Activated CD4-positive, alpha-beta T cell treated with anti-CD3 and anti-CD28 coated beads, Interleukin-2, amount 50 U/mL, for 4 hours (primary cell): ENCODE measurements around the gene HS6ST3.
"Not testable (repeated sequence)": the region's sequence is repeated elsewhere in the genome, so short reads cannot be mapped to it uniquely, and the experiment has no call there.

Experiments
- DNase-seq, 2 experiments: peaks; one replicate each; pipeline ENCODE4 v3.0.0-alpha.2; 2020

Gene HS6ST3

DNA sequence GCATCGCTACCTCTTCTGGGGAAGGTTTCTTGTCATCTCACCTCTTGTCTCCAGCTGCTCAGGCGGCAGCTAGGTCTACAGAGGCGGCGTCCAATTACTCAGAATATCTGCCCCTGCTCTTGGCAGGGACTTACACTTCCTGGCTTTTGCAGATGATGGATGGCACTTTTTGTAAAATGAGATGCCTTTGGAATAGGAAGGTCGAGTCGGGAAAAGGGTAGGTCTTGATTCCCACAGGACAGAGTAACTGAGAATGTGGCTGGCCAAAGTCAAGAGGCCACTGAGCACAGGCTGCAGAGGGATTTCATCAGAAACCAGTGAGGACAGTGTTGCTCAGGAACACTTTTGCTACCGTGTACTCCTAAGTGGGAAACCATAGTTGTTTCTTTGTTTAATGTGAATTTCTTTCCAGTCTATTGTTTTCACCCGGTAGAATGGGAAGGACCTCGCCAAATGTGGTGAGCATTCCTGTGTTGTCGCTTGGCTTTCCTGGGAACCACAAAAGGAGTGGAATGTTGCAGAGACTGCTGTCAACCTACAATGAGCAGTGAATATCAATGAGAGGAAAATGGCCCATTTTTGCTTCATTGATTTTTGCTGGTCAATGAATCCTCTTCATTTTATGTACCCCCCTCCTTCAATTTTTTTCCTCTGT, 383.7 kb downstream of the HS6ST3 start:
- DNase-seq: no peak

DNA sequence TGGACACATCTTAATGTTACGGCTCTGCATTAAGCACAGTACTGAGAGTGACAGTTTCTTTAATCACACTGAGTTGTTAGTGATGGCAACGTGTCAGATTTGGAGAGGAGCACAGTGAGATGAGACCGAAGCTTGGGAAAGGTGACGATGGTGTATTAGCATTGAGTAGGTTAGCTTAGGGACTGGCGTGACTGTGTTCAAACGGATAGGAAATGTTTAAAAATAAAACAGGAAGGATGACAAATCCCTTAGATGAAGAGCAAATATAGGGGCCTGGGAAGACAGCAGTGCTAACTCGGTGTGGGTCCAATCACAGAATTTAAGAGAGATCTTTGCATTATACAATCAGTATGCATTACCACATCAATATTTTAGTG, 384.3 kb downstream of the HS6ST3 start:
- no peak for DNase-seq

DNA sequence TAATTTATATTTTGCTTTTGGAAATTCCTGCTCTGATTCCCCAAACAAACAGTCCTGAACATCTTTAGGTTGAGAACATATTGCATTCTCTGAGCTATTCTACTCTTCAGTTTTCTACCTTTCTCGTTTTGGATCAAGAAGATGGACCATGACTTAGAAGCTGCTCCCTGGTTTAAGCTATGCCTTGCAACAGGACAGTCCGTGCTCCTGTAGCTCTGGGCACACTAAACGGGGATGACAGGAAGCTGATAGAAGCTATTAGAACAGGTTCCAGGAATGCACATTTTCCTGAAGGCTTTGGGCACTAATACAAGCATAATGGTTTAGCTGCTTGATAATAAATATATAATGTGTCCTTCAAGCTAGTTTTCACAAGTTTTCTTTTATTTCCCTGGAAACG, 385.2 kb downstream of the HS6ST3 start:
- no peak for DNase-seq

DNA sequence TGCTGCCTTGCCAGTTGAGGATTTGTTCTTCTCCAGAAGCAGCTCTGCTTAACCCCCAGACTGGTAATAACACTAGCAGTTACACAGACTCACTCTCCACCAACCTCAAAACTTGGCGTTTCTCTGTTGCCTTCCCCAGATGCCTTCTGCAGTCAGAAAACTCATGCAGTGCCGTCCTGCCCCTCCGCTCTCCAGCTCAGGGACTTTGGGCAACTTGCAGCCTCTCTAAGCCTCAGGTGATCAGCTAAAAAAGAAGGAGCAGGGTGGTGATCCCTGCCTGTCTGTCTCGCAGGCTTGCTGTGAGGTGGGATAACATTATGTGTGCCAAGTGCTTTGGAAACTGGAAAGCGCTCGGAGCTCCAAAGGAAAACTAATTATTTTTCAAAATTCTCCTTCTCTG, 391.6 kb downstream of the HS6ST3 start:
- DNase-seq: no peak

DNA sequence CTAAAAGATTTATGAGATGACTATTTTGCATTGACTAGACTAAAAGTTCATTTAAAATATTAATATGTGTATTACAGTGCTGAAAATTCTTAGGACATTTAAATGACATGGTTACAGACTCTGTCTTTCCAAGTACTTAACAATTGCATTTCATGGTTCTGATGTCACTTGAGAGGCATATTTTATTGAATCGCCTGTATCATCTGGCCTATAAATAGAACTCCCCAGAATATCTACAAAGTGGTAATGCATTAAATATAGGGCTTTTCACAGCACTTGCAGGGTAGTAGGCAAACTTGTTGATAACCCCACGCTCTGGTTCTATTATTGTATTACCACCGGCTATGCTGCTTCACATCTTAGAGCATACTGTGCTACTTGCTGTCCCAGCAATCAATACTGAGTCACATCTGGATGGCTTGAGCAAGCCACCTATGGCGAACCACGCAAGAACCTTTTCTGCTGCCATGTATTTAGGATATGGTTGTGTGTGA, 400.6 kb downstream of the HS6ST3 start:
- DNase-seq: no peak

DNA sequence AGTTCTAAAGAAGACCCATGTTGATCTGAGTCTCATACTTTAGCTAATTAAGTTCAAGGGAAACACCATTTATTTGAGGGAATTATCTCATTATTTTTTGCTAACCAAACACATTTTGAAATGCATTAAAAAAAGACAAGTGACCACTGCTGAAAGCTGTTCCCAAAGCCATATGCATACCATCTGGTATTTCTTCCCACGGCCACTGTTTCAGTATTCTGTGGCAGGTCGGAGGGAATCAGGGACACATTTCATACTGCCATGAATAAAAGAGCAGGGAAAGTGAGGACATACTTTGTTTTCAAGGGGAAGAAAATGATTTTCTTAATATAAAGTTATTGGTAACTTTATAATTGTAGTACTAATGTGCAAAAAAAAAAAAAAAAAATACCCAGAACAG, 401.2 kb downstream of the HS6ST3 start:
- no peak for DNase-seq

DNA sequence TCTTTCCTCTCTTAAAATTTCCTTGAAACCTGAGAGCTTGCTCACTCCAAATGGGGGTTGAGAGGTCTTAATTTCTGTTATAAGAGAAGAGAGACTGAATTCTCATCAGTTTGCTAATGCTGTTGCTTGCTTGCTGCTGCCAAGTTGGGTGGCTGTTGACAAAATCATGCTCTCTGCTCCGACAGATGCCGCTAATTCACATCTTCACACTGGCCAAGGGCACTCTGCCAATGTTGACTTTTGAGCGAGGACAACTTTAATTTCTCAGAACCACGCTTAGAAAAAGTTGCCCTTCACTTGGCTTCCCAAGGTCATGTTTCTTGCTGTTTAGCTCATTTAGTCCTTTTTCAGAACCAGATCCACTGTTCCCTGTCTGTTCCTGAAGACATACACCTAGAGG, 402.9 kb downstream of the HS6ST3 start:
- no peak for DNase-seq

DNA sequence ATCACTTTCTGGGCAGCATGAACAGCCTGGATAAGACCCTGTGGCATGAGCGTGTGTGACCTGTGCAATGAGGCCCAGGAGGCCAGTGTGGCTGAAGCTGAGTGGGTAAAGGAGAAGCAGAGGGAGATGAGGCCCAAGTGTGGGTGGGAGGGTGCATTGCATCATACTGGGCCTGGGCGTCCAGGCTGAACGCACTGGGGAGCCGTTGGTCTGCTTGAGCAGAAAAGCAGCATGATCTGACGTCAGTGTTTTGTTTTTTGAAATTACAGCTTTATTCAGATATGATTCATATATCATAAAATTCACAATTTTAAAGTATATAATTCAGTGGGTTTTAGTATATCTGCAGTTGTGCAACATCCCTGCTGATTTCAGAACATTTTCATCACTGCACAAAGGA, 409.7 kb downstream of the HS6ST3 start:
- no peak for DNase-seq

DNA sequence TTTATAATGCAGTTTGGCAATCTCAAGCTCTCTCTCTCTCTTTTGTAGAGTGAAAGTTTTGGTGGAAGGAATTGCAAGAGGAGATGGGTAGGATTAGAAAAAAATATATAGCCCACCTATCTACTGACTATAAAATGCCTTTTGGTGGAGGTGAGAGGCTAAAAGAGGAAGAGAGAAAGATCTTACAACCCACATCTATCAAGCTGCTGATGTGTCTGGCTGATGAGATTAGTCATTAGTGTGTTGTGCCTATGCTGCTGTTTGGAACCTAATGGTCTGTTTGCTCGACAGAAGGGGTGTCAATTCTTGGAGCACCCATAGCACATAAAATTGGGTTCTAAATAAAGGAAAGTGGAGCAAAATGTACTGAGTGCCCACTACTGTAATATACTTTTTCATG, 411.0 kb downstream of the HS6ST3 start:
- no peak for DNase-seq

DNA sequence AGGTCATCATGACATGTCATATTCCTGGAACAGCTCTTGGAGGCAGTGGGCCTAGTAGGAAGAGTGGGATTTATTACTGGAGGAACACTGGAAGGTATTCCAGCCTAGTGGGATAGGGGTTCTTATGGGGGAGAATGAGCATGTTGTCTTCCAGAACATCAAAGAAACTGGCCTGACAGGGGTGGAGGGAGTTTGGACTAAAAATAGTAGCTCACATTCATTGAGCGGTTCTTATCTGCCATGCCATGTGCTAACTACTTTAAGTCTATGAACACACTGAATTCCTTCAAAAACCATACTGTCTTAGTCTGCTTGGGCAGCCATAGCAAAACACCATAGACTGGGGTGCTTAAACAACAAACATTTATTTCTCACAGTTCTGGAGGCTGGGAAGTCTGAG, 413.6 kb downstream of the HS6ST3 start:
- no peak for DNase-seq

DNA sequence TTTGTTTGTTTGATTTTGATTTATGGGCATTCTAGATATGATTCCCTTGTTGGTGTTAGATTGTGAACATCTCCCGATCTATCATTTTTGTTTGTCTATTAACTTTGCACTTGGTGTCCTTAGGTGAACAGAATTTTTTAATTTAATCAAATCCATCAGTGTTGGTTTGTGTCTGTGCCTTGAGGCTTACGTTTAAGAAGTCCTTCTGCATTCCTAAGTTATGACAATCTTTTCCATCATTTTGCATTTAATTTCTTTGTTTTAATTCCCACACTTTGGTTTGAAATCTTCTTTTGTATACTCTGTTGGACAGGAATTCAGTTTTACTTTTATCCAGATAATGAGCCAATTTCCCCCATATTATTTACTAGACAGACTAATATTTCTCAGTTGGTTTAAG, 421.7 kb downstream of the HS6ST3 start:
- DNase-seq: no peak

DNA sequence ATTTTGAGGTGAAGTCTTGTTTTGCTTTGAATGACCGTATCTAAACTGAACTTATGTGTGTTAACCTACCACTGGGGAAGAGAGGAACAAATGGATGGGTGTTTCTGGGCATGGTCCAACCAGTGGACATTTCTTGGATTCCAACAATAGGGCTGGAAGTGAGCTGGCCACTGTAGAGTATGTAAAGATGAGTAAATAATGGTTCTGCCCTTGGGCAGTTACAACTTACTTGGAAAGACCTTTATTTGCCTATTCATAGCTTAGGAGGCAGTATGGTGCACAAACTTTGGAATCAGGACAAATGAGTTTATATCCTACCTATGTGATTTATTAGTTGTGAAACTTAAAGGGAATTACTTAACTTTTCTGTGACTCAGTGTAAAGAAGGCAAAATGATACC, 429.5 kb downstream of the HS6ST3 start:
- no peak for DNase-seq

DNA sequence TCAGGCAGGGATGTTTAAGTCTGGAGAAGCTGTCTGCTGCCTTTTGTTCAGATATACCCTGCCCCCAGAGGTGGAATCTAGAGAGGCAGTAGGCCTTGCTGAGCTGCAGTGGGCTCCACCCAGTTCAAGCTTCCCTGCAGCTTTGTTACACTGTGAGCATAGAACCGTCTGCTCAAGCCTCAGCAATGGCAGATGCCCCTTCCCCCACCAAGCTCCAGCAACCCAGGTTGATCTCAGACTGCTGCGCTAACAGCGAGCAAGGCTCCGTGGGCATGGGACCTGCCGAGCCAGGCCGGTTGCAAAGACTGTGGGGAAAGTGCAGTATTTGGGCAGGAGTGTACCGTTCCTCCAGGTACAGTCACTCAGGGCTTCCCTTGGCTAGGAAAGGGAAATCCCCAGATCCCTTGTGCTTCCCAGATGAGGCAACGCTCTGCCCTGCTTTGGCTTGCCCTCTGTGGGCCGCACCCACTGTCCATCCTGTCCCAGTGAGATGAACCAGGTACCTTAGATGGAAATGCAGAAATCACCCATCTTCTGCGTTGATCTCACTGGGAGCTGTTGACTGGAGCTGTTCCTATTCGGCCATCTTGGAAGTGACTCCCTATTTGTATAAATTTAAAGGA, 434.6 kb downstream of the HS6ST3 start:
- DNase-seq: not testable (repeated sequence)

DNA sequence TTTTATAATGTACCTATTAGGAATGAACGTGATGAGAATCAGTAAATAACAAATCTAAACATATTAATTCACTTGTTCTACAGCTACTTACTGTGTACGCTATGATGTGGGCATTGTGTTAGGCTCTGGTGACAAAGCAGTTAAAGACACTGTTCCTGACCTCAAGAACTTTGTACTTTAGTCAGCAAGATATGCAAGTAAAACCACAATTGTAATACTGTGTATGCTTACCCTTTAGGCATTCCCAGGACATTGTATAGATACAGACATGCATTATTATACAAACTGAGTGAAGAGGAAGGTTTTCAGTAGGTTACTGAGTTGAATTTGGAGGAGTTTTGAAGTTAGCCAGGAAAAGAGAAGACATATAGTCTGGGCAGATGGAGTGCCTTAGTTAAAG, 435.8 kb downstream of the HS6ST3 start:
- DNase-seq: no peak

DNA sequence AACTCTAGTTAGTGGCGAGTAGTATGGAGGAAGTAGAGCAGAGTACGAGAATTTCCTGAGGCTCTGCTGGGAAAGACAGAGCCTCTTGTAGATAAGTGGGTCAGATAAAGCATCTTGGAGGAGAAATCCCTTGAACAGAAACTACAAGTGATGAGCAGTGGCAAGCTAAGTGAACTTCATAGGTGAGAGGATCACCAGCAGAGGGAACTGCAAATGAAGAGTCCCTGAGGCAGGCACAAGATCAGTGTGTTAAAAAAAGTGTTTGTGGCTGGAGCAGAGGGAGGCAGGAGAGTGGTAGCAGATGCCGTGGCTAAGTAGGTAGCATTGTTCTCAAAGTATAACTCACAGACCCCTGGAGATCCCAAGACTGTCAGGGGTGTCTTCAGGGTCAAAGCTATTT, 437.6 kb downstream of the HS6ST3 start:
- DNase-seq: no peak

DNA sequence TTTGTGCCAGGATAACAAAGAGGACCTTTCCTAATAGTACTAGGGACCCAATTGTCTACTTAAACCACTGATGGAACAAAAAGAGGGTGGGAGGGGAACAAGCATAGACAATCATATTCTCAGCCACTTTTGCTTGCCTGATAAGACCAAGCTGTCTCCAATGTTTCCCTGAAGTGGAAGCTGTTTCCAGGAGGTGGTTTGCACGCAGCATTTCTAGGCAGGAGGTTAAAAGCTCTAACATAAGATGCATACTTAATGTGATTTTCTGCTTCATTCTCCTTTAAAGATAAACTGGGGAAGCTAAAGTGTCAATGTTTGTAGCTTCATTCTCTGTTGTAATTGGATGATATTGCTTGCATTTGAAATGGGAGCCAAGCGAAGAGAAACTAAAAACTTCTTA, 442.9 kb downstream of the HS6ST3 start:
- no peak for DNase-seq

DNA sequence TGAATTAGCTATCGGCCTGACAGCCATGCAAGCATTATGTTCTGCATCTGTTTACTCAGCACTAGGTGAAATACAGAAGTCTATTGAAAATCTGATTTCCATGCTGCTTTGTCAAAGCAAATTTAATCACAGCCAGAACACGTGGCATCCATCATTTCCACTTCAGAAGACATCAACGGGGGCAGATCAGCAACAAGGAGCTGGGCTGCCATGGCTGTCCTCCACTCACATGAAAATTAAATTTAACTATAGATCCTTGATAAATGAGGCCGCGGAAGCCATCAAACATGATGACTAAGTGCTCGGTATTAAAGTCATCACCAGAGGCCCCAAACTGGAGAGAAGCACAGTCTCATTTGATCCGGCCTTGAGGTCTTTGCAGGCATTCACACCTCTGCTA, 443.5 kb downstream of the HS6ST3 start:
- no peak for DNase-seq

DNA sequence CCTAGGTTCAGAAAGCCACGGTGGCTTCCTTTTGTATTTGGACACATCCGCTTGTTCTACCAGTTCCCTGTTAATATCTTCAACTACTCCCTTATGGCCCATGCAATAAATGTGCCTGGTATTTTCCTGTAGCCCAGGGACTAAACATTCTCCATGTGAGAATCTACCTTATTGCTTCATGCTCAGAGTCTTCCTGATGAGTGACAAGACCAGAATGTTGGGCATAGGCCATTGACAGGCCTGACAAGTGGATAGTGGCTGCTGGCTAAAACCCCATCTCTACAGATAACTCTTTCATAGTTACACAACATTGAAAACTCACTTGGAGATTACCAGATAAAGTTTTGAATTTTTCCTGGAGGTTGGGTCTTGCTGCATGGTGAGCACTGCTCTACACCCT, 449.9 kb downstream of the HS6ST3 start:
- DNase-seq: no peak

DNA sequence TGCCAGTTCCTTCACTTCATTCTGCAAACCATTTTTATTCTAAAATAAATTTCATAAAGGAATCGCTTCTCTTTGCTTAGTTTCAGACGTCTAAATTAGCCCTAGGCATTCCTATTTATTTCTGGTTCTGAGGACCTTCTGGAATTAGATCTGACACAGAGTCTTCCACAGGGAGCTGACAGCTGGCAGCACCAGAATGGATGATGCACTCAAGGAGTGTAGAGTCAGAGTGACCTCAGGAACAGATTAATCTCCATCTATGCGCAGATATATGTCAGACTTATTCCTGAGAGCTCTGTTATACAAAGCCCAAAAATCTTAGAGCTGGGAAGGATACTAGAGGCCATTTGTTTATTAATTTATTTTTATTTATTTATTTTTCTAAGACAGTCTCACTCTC, 450.8 kb downstream of the HS6ST3 start:
- DNase-seq: no peak

DNA sequence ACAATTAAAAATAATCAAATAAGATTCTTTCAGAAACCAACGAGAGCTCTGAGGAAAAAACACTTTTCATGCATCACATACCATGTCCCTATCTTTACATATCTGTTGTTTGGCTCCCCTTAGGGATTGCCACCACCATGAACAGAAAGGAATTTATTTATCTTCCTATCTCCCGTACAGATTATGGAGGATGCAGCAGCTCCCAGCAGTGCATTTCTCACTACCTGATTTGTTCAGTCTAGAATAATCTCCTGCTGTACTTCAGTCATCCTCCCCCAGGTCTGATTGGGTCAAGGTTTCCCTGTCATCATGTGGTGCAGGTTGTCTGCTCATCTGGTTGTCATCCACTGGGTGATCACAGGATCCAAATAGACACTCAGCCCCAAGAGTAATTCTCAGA, 453.1 kb downstream of the HS6ST3 start:
- no peak for DNase-seq

DNA sequence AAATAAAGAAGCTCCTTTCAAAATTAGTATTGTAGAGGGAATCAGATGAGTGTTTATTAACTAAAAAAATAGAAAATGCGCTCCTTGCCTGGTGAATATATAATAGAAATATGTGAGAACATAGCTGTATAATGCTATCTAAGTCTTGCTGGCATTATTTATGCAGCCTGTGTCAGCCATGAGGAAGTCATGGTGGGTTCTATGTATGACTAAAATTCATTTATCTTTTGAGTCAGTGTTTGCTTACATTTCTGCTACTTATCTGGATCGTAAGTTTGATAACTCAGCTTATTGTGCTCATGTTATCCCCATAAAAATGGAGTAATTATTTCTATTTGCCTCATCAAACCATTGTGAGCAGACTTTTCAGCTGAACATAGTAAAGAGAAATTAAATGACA, 455.1 kb downstream of the HS6ST3 start:
- no peak for DNase-seq

DNA sequence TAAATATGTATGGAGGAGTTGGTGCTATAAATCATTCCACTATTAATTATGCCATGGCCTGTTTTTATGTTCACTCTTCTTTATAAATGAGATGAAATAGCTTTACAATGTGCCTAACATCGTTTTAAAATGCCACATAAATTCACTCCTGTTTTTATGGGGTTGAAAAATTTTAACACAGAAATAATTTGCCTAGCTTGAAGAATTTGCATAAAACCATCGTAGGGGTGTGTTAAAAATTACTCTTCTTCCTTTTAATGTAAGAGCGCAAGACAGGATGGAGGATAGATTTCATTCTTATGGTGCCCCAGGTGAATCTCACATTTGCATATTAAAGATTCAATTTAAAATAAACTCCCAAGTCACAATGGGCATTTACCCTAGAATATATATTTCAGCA, 456.6 kb downstream of the HS6ST3 start:
- no peak for DNase-seq

DNA sequence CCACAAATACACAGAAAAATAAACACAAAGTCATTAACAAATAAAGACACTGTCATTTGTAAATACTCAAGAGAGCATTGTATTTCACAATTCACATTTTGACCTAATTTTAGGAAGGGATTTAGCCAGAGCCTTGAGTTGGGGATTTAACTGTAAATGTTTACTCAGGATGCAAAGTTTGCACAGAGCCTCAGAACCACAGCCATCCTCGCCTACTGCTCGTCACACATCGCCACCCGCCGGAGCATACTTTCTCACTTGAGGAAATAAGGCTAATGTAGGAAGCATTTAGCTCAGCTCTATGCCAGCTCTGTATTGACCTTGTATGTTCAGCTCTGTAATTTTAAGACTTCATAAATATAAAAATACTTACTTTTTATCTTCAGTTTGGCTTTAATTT, 461.6 kb downstream of the HS6ST3 start:
- no peak for DNase-seq

DNA sequence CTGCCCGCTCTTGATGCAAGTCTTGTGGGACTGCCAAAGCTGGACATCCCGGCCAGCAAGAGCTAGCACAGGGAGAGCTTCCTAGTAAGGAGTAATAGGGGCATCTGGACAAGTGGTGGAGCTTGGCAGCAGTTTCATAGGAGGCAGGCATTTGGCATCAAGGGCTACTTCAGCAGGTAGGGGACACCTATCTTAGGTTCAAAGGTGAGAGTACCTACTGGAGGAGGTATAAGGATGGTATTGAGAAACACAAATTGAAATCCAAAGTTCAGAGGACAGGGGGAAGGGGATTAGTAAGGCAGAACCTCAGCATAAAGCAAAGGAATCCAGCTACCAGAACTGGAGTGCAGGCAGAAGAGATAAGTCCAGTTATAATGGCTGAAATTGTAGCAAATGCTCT, 462.7 kb downstream of the HS6ST3 start:
- no peak for DNase-seq

DNA sequence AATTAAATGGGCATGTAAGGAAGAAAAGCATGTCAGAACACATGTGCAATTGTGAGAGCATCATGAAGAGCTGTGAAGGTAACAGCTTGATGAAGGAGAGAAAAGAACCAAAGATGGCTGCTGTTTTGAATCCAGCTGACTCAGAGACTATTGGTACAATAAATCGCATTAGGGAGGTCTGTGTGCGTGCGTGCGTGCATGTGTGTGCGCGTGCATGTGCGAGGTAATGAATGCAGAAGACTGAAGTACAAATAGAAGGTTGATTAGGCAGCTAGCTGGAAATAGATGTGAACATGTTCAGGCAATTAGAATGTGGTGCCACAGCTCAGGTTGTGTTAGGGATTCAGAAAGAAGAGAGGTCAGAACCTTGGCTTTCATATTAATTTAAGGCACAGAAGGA, 463.9 kb downstream of the HS6ST3 start:
- no peak for DNase-seq
